SHP77 treated with DMSO at 0.1 percent for 48 hours (cell line): ENCODE data around the gene ZNF280B.
"Not testable (repeated sequence)": the region's sequence is repeated elsewhere in the genome, so short reads cannot be mapped to it uniquely, and the experiment has no call there.

ENCODE experiments used
- DNase-seq: peaks from one replicate; lab custom pipeline; 2025; lab: John Stamatoyannopoulos, UW

The ZNF280B gene

DNA sequence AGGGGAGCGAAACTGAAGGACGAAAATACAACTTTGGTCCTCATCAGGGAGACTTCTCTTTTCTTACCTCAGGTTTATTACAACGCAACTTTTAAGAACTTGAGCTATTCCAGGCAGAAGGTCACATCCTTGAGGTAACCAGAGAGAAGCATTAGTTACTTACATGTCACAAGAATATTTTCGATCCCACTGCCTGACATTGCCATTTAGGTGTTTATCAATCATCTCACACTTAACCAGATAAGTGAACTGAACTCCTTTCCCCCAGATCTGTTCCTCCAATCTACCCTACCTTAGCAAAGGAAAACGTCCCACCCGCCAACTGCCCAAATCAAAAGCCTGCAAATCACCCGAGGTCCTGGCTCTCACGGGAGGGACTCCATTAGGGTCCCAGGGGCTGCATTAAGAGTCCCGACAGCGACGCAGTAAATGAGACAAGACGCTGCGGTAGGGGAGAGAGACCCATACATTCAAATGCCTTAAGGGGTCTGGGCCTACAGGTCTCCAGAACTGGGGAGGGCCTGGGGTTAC, 734 bp downstream of the ZNF280B start:
- DNase-seq = no peak

GRCh38 chr22:22506736-22507135, 1.8 kb downstream of the ZNF280B start:
- DNase-seq = no peak

- DNase-seq = no peak
These were observed 10.3 kb downstream of the ZNF280B start for GRCh38 chr22:22498267-22498666.

GRCh38 chr22:22491589-22491988, 17.0 kb downstream of the ZNF280B start:
- DNase-seq = not testable (repeated sequence)

GRCh38 chr22:22488736-22489135, 19.8 kb downstream of the ZNF280B start:
- no peak for DNase-seq

DNA sequence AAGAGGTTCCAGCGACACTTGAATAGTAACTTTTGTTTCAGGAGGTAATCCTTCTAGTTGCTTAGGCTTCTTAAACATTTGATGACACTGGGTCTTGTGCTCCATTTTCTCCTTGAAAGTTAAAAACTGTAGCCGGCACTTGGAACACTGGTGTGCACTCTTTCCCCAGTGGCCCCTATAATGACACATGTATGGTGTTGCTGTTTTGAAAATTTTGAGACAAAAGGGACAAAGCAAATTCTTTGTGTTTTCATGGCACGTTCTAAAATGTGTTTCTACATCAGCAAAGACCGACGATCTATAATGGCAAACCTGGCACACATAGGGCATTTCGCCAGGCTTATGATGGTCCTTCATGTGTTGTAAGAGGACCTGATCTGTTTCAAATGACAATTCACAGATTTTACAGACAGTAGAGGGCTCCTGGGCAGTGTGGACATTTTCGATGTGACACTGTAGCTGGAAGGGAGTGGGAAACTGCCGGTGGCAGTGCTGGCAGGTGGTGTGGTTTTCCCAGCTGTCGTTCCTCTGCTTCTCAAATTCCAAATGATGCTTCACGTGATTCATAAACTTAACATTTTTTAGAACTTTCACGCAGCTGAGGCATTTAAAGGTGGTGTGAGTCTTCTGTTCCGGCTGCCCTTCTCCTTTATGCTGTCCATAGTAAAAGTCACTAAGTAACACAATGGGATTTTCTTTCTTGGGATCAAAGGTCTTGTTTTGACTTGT, 20.5 kb downstream of the ZNF280B start:
- DNase-seq = no peak

- no peak for DNase-seq
These were observed 21.5 kb downstream of the ZNF280B start for GRCh38 chr22:22487059-22487458.

DNA sequence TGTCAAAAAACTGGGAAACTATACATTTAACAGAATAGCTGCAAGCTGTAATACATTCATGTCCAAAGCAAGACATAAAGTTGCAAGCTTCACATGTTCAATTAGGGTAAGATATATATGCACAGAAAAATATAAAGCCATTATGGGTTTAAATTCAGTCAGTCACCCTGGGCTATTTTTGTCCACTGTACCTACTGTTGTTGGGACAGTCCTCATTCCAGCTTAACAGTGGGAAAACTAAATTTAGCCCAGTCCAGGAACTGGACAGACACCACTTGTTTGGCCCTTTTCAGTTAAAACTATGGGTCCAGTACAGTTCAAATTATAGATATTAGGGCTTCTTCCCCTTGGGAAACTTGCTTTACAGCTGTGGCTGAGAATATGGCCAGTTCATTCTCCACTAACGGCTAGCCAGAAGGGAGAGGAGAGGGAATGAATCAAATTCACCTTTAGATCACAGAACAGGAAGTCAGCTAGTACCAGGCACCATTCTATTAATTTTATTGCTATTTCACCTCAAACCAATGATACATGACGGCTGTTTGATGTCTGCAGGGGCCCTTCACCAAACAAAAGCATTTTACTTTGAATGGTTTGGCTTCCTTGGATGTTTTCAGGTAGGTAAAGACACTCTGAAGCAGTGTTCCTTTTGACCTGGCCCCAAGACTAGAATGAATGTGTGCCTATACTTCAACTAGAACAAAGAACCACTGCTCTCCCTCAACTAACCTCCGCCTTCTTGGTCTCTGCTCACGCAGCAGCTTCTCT, 22.2 kb downstream of the ZNF280B start:
- DNase-seq = no peak

GRCh38 chr22:22485524-22485923, 23.0 kb downstream of the ZNF280B start:
- no peak for DNase-seq

DNA sequence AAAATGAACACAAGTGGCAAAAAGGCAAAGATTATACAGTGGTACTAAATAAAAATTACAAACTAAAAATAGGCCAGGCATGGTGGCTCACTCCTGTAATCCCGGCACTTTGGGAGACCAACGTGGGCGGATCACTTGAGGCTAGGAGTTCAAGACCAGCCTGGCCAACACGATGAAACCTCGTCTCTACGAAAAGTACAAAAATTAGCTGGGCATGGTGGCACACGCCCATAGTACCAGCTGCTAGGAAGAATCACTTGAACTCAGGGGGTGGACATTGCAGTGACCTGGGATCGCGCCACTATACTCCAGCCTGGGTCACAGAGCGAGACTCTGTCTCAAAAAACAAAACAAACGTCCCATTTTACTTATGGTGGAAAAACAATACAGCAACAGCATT, 24.5 kb downstream of the ZNF280B start:
- DNase-seq = no peak

DNA sequence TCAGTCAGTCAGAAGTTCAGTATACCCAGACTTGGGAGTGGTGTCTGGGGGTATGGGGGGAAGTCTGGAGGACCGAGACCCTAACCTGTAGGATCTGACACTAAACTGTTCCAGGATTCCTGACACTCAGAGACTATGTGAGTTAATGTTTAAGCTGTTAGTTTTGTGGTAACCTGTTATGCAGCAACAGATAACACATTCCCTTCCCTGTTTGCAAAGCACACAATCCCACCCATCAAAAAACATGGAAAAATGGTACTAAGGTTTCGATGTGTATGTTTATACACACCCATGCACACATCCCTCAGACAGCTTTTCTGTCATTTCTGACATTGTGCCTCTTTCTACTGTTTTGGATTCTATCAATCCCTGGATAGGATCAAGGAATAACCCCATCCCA, 27.6 kb downstream of the ZNF280B start:
- DNase-seq = no peak

GRCh38 chr22:22479999-22480532, 28.5 kb downstream of the ZNF280B start:
- DNase-seq = no peak

DNA sequence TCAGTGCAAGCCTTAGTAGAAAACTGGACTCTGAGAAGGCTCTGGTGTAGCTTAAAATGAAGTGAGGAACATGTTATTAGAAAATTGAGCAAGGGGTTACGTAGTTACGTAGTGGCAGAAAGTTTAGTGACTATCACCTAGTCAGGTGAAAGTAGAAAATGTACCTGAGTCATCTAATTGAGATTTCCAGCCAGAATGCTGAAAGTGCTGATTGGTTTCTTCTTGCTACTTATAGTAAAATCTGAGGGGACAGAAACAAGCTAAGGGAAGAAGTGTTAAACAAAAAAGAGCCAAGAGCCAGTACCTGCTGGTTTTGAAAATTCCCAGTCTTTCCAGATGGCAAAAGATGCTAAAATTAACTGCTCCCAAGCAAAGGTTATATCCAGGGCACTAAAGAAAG, 29.4 kb downstream of the ZNF280B start:
- no peak for DNase-seq

DNA sequence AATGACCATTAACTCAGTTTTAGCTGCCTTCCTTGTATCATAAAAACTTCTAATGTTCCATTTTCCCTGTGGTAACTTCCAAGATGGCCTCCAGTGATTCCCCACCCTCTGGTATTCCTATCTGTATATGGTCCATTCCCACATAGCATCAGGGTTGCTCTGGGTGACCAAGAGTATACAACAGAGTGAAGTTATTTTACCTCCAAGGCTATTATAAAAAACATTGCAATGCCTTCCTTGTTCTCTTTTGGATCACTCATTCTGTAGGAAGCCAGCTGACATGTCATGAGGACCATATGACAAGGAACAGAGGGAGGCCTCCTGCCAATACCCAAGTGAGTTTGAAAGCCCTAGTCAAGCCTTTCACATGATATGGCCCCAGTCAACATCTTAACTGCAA, 30.1 kb downstream of the ZNF280B start:
- no peak for DNase-seq

- no peak for DNase-seq
These were observed 33.8 kb downstream of the ZNF280B start for GRCh38 chr22:22474733-22475132.

GRCh38 chr22:22471104-22471503, 37.4 kb downstream of the ZNF280B start:
- not testable (repeated sequence) for DNase-seq

GRCh38 chr22:22469527-22469926, 39.0 kb downstream of the ZNF280B start:
- DNase-seq = no peak

DNA sequence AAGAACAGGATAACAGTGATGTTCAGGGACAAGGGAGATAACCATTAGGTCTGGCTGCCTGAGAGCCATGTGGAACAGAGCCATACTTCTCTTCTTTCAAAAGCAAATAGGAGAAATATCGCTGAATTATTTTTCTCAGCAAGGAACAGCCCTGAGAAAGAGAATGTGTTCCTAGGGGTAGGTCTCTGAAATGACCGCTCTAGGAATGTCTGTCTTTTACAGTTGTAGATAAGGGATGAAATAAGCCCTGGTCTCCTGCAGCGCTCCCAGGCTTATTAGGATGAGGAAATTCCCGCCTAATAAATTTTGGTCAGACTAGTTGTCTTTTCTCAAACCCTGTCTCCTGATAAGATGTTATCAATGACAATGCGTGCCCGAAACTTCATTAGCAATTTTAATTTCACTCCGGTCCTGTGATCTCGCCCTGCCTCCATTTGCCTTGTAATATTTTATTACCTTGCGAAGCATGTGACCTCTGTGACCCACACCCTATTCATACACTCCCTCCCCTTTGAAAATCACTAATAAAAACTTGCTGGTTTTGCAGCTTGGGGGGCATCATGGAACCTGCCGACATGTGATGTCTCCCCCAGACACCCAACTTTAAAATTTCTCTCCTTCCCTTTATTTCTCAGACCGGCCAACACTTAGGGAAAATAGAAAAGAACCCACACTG, 39.6 kb downstream of the ZNF280B start:
- DNase-seq = not testable (repeated sequence)

- no peak for DNase-seq
These were observed 41.4 kb downstream of the ZNF280B start for GRCh38 chr22:22467112-22467511.

- no peak for DNase-seq
These were observed 42.8 kb downstream of the ZNF280B start for GRCh38 chr22:22465782-22466181.

DNA sequence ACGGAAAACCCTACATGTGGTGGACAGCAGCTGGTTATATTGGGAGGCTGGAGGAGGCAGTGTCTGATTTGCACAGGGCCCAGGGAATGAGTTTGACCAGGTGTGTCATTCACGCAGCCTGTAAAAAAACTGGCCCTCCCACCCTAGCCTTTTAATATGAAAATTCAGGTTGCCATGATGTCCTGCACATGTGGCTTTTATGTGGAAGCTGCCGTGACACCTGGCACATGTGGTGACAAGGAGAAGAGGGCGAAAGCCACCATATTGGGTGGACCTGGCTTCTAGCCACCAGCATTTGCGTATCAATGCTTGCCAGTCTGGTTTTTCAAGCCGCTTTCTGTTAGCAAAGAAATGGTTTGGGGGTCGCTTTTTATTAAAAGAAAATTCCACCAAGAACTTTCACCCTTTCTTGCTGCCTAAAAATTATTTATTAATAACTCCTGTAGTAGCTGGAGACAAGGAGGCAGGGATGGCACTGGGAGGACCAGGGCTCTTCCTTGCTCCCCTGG, 43.4 kb downstream of the ZNF280B start:
- no peak for DNase-seq

DNA sequence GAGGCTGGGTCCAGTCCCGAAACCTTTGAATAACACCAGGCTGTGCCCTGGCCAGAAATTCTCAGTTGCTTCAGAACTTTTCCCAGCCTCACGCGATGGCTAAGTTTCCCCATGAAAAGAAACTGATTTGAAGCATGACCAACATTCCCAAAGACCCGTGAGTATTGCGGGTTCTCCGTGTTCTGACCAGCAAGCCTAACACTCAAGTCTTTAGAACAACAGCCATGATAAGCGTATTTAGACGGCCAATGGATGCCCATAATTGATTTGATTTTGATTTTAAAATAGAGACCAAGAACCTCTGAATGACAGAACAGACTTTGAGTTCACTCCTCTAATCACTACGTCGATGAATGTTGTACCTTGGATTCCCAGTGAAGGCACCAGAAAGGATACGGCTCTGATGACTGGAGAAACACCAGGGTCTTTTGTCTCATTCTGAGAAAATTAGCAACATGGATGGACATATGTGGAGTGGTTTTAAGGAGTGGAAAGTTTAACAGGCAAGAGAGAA, 43.9 kb downstream of the ZNF280B start:
- no peak for DNase-seq
